NB4 (cell line): ENCODE results near the gene UAP1.

Source experiments
- DNase-seq: peaks from one replicate; pipeline ENCODE4 v3.0.0; 2010; ENCODE audit warnings: low read depth
- H3K4me3 ChIP-seq: one replicate; pipeline ENCODE4 v1.5.1; 2011; ENCODE audit warnings: mild to moderate bottlenecking, low read depth, low read length, moderate library complexity
- MAX ChIP-seq: IDR thresholded peaks from 2 replicates; pipeline ENCODE4 v1.6.1; 2011; ENCODE audit warnings: low read depth, low read length
- MYC ChIP-seq: IDR thresholded peaks from 2 replicates; pipeline ENCODE4 v1.6.1; 2011; ENCODE audit warnings: low read depth, low read length
- POLR2A ChIP-seq: IDR thresholded peaks from 2 replicates; pipeline ENCODE4 v1.6.1; 2011; ENCODE audit warnings: mild to moderate bottlenecking; ENCODE audit not compliant: insufficient read length; ENCODE audit errors: extremely low read depth
- TF ChIP-seq, protein P1 (sequence below): IDR thresholded peaks from one replicate; pipeline ENCODE4 v1.5.1; 2012; ENCODE audit warnings: low read depth, low read length

UAP1 gene

GRCh38 chr1:162629651-162630050 is 68.1 kb downstream of the UAP1 start:
- TF ChIP-seq MYC (no peak), MAX (no peak), POLR2A (no peak)
- TF ChIP-seq, protein P1, sequence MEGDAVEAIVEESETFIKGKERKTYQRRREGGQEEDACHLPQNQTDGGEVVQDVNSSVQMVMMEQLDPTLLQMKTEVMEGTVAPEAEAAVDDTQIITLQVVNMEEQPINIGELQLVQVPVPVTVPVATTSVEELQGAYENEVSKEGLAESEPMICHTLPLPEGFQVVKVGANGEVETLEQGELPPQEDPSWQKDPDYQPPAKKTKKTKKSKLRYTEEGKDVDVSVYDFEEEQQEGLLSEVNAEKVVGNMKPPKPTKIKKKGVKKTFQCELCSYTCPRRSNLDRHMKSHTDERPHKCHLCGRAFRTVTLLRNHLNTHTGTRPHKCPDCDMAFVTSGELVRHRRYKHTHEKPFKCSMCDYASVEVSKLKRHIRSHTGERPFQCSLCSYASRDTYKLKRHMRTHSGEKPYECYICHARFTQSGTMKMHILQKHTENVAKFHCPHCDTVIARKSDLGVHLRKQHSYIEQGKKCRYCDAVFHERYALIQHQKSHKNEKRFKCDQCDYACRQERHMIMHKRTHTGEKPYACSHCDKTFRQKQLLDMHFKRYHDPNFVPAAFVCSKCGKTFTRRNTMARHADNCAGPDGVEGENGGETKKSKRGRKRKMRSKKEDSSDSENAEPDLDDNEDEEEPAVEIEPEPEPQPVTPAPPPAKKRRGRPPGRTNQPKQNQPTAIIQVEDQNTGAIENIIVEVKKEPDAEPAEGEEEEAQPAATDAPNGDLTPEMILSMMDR, result no peak
- DNase-seq, result no peak
- H3K4me3 ChIP-seq, result no peak overlapping the region

GRCh38 chr1:162631546-162632191 is 70.1 kb downstream of the UAP1 start:
- TF ChIP-seq MAX, result no peak
- no peak for DNase-seq
- H3K4me3 ChIP-seq, result no peak overlapping the region

- no peak within 1 kb of the TSS for H3K4me3 ChIP-seq
- no peak for TF ChIP-seq POLR2A
- TF ChIP-seq, protein P1, result no peak
- DNase-seq, result no peak
Measured at GRCh38 chr1:162632217-162632666, 70.7 kb downstream of the UAP1 start, which contains the start of gene DDR2. Gene DDR2 (plus strand): TSS chr1:162632464. CDS start chr1:162719064, 86,600 bp downstream.

DNA sequence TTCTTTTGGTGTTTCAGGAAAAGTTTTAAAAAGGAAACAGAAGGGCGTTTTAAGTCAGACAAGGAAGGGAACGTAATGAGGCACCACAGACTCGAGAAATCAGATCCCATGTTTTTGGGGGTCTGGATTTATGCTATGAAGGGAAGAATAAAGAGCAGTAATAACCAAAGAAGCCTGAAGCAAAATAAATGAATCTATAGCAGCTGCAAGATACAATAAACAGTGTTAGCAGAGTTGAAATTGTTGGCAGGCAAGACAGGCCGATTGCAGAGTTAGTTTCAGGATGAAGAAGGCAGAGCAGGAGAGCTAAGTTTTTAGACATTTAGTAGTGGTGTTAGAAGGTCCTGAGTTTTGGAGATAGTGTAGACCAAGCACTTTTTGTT is 71.2 kb downstream of the UAP1 start:
- no peak for DNase-seq
- no peak overlapping the region for H3K4me3 ChIP-seq

GRCh38 chr1:162633081-162633762 is 71.7 kb downstream of the UAP1 start:
- DNase-seq, result no peak
- H3K4me3 ChIP-seq, result no peak overlapping the region
- no peak for TF ChIP-seq POLR2A
- no peak for TF ChIP-seq MAX
- TF ChIP-seq, protein P1, result no peak
- TF ChIP-seq MYC, result no peak

More for the DNA sequence above, 71.2 kb downstream of the UAP1 start:
- TF ChIP-seq MYC, result no peak
- TF ChIP-seq, protein P1, result no peak
- TF ChIP-seq MAX, result no peak
- no peak for TF ChIP-seq POLR2A

DNA sequence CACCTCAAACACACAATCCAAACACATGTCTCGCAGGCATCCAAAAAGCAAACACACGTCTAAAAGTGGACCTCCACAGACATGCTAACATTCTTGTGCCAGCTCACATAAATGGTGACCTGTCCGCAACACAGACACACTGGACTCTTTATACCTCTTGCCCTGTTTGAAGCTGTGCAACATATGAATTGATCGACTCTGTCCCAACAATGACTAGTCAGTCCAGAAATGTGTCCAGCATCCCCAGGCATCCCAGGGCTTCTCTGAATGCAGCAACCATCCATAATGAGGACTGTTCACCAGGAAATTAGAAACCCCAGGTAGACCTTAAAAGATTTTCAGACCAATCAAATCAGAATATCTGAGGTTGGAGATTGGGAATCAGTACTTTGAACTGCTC is 73.9 kb downstream of the UAP1 start:
- DNase-seq, result no peak
- TF ChIP-seq, protein P1, result no peak
- TF ChIP-seq POLR2A, result no peak
- no peak for TF ChIP-seq MAX
- TF ChIP-seq MYC, result no peak
- H3K4me3 ChIP-seq, result no peak overlapping the region
